ENCODE measurements around the gene PXYLP1.
A peak's percentile ranks its signal among the peaks of the same experiment; 100 is the strongest.

Gene PXYLP1

GRCh38 chr3:141250828-141251227 lies 19.2 kb downstream of the PXYLP1 start:
- no peak for TF ChIP-seq CTCF (IDR thresholded peaks at IDR 0.05; ENCODE audit: control insufficient read depth, insufficient read depth, low read depth, low read length, missing control alignments)
- no peak overlapping the region for H3K4me3 ChIP-seq (ENCODE audit: control insufficient read depth, low read depth, low read length)
- DNase-seq (ENCODE audit: low read depth): no peak

GRCh38 chr3:141253326-141253725 lies 21.7 kb downstream of the PXYLP1 start:
- no peak for TF ChIP-seq CTCF (IDR thresholded peaks at IDR 0.05; ENCODE audit: control insufficient read depth, insufficient read depth, low read depth, low read length, missing control alignments)
- DNase-seq (ENCODE audit: low read depth): no peak
- H3K4me3 ChIP-seq (ENCODE audit: control insufficient read depth, low read depth, low read length): no peak overlapping the region

- no peak for DNase-seq (ENCODE audit: low read depth)
- no peak overlapping the region for H3K4me3 ChIP-seq (ENCODE audit: control insufficient read depth, low read depth, low read length)
- no peak for TF ChIP-seq CTCF (IDR thresholded peaks at IDR 0.05; ENCODE audit: control insufficient read depth, insufficient read depth, low read depth, low read length, missing control alignments)
Observed at GRCh38 chr3:141253811-141254210, 22.2 kb downstream of the PXYLP1 start.

GRCh38 chr3:141255137-141255845 lies 23.7 kb downstream of the PXYLP1 start:
- no peak for DNase-seq (ENCODE audit: low read depth)
- no peak for TF ChIP-seq CTCF (IDR thresholded peaks at IDR 0.05; ENCODE audit: control insufficient read depth, insufficient read depth, low read depth, low read length, missing control alignments)
- H3K4me3 ChIP-seq (ENCODE audit: control insufficient read depth, low read depth, low read length): no peak overlapping the region

- H3K4me3 ChIP-seq (ENCODE audit: control insufficient read depth, low read depth, low read length): no peak overlapping the region
- no peak for DNase-seq (ENCODE audit: low read depth)
- TF ChIP-seq CTCF (IDR thresholded peaks at IDR 0.05; ENCODE audit: control insufficient read depth, insufficient read depth, low read depth, low read length, missing control alignments): peak; percentile 38
Observed at GRCh38 chr3:141255846-141256261, 24.2 kb downstream of the PXYLP1 start.

- no peak for DNase-seq (ENCODE audit: low read depth)
- no peak overlapping the region for H3K4me3 ChIP-seq (ENCODE audit: control insufficient read depth, low read depth, low read length)
- TF ChIP-seq CTCF (IDR thresholded peaks at IDR 0.05; ENCODE audit: control insufficient read depth, insufficient read depth, low read depth, low read length, missing control alignments): no peak
Observed at GRCh38 chr3:141256820-141257219, 25.2 kb downstream of the PXYLP1 start.
